ENCODE measurements around the gene RBM33.

- TF ChIP-seq CTCF (IDR thresholded peaks at IDR 0.05) (no peak), REST (IDR thresholded peaks at IDR 0.05) (no peak), BHLHE40 (IDR thresholded peaks at IDR 0.05; ENCODE audit: low read depth, low read length) (no peak)
These were observed 41.1 kb upstream of the RBM33 start for GRCh38 chr7:155603205-155603857.

Measured in A549 (cell line).